Testis (tissue), 3 donors: ENCODE data around the gene ZNF25. TPM values are rescaled to one million over a fixed set of nuclear protein-coding genes. Genes with fewer than 3 reads are reported as not detected.
"Not testable (repeated sequence)": the region's sequence is repeated elsewhere in the genome, so short reads cannot be mapped to it uniquely, and the experiment has no call there.

Source experiments
- DNase-seq: peaks from one replicate; pipeline ENCODE4 v3.0.0-alpha.2; 2019
- H3K27ac ChIP-seq, 2 donors: fragments of 200-600 bp; sonication (generic); one replicate each; pipeline ENCODE4 v1.5.1; 2019
- H3K27me3 ChIP-seq: fragments of 200-600 bp; sonication (generic); one replicate; pipeline ENCODE4 v1.5.1; 2019
- H3K36me3 ChIP-seq: fragments of 200-600 bp; sonication (generic); one replicate; pipeline ENCODE4 v1.5.1; 2017; ENCODE audit warnings: low read depth; ENCODE audit errors: missing control alignments
- H3K4me1 ChIP-seq: fragments of 200-600 bp; sonication (generic); one replicate; pipeline ENCODE4 v1.5.1; 2019
- H3K4me3 ChIP-seq, 2 donors: fragments of 200-600 bp; sonication (generic); one replicate each; pipeline ENCODE4 v1.5.1; 2017 to 2019
- H3K9me3 ChIP-seq: fragments of 200-600 bp; sonication (generic); one replicate; pipeline ENCODE4 v1.5.1; 2017
- CTCF ChIP-seq, 3 experiments: fragments of 450-650 bp in 2 of 3; fragments of 200-600 bp in 1 of 3; sonication (generic) in 1 of 3; IDR thresholded peaks; one replicate each; pipeline ENCODE4 v1.5.1; 2016 to 2019; ENCODE audit warnings: antibody characterized with exemption in 3 of 3, mild to moderate bottlenecking in 2 of 3, moderate library complexity in 1 of 3
- POLR2A ChIP-seq: fragments of 450-650 bp; IDR thresholded peaks from one replicate; pipeline ENCODE4 v1.6.1; 2017; ENCODE audit warnings: antibody characterized with exemption, mild to moderate bottlenecking, moderate library complexity
- WGBS, 2 donors: methylation state at CpG; one replicate each; pipeline ENCODE4 v1.1.5; 2018; 5-methylcytosine and 5-hydroxymethylcytosine counted together
- intact Hi-C: fragments of 100-400 bp; cut with DNase I; formaldehyde crosslinking; loops from one replicate; pipeline ENCODE4 v1.15.1; 2023; ENCODE audit warnings: low total_unique reads
- polyA plus RNA-seq: library from polyadenylated mRNA; stranded (reverse); fragments of 350-450 nt; fragmentation: Illumina TruSeq; extraction: RNeasy Lipid Tissue Mini Kit (QIAGEN cat#74804); gene quantifications from one replicate; pipeline ENCODE4 v1.2.3, GENCODE V29; 2014; ENCODE audit warnings: low read depth, low replicate concordance; ENCODE audit not compliant: insufficient read depth
- total RNA-seq, 2 donors: library from RNA; depleted of rRNA; stranded (reverse); fragments of >200 nt; gene quantifications; one replicate each; pipeline ENCODE4 v1.2.3, GENCODE V29; 2016

The ZNF25 gene
- total and polyA plus RNA-seq, 3 donors from 2014 or later, result 9.5 to 12.7 (median 10.5) TPM

GRCh38 chr10:38007991-38008390 lies 31.5 kb upstream of the ZNF25 start:
- WGBS, 2 donors, result 83 to 85% methylated on average over 3 of the region's 3 CpGs
- no peak for DNase-seq
- Histone ChIP-seq H3K4me1 (no peaks in the 10 kb centered on the region), H3K9me3 (no peaks in the 10 kb centered on the region), H3K27ac (no peak overlapping the region), H3K27me3 (no peaks in the 10 kb centered on the region), H3K36me3 (no peaks in the 10 kb centered on the region), H3K4me3 (no peak overlapping the region)
- intact Hi-C loops, result no loop called here
- TF ChIP-seq POLR2A, result no peak
- TF ChIP-seq CTCF (IDR thresholded peaks at IDR 0.05), result no peak

GRCh38 chr10:38007551-38007950 lies 31.1 kb upstream of the ZNF25 start:
- intact Hi-C loops, result no loop called here
- TF ChIP-seq CTCF (IDR thresholded peaks at IDR 0.05), result no peak
- Histone ChIP-seq H3K9me3 (no peaks in the 10 kb centered on the region), H3K27ac (no peak overlapping the region), H3K36me3 (no peaks in the 10 kb centered on the region), H3K4me1 (no peaks in the 10 kb centered on the region), H3K4me3 (no peak overlapping the region), H3K27me3 (no peaks in the 10 kb centered on the region)
- no peak for DNase-seq

- Histone ChIP-seq H3K4me3 (no peak overlapping the region), H3K4me1 (no peaks in the 10 kb centered on the region), H3K36me3 (no peaks in the 10 kb centered on the region), H3K9me3 (no peaks in the 10 kb centered on the region), H3K27ac (no peak overlapping the region), H3K27me3 (no peaks in the 10 kb centered on the region)
- intact Hi-C loops, result no loop called here
- TF ChIP-seq CTCF (IDR thresholded peaks at IDR 0.05) (no peak), POLR2A (no peak)
- no peak for DNase-seq
- 86 to 100% methylated on average over 1 of the region's 1 CpG for WGBS, 2 donors
These were observed 27.1 kb upstream of the ZNF25 start for GRCh38 chr10:38003588-38003987.

GRCh38 chr10:38003026-38003425 lies 26.6 kb upstream of the ZNF25 start:
- no peak overlapping the region for H3K4me3 ChIP-seq
- no peaks in the 10 kb centered on the region for H3K36me3 ChIP-seq
- TF ChIP-seq CTCF (IDR thresholded peaks at IDR 0.05) (no peak), POLR2A (no peak)
- H3K27me3 ChIP-seq, result no peaks in the 10 kb centered on the region
- 33 to 95% methylated on average over 1 to 6 of the region's 6 CpGs for WGBS, 2 donors
- intact Hi-C loops, result no loop called here
- H3K9me3 ChIP-seq, result no peaks in the 10 kb centered on the region
- no peaks in the 10 kb centered on the region for H3K4me1 ChIP-seq
- no peak overlapping the region for H3K27ac ChIP-seq
- DNase-seq, result no peak

- intact Hi-C loops, result not testable (repeated sequence)
These were observed 24.0 kb upstream of the ZNF25 start for GRCh38 chr10:38000474-38000873.

GRCh38 chr10:37998920-37999319 lies 22.5 kb upstream of the ZNF25 start:
- intact Hi-C loops, H3K9me3 ChIP-seq, H3K4me1 ChIP-seq, H3K4me3 ChIP-seq, H3K27me3 ChIP-seq, H3K27ac ChIP-seq, H3K36me3 ChIP-seq, DNase-seq: not testable (repeated sequence)
- 66 to 83% methylated on average over 2 to 3 of the region's 3 CpGs for WGBS, 2 donors

More at GRCh38 chr10:38000474-38000873, 24.0 kb upstream of the ZNF25 start:
- not testable (repeated sequence) for H3K4me3 ChIP-seq, DNase-seq, H3K27me3 ChIP-seq, H3K27ac ChIP-seq, H3K4me1 ChIP-seq, H3K36me3 ChIP-seq, H3K9me3 ChIP-seq
- 88 to 90% methylated on average over 1 of the region's 1 CpG for WGBS, 2 donors
